GM18870 (cell line): ENCODE measurements around the gene ZNF665.
"Not testable (repeated sequence)": the region's sequence is repeated elsewhere in the genome, so short reads cannot be mapped to it uniquely, and the experiment has no call there.

Experiments used
- ATAC-seq: cut with Tn5 transposase; IDR thresholded peaks from one replicate; pipeline ENCODE4 v1.9.1; 2021; ENCODE audit warnings: moderate library complexity; ENCODE audit not compliant: unreplicated experiment

The ZNF665 gene

DNA sequence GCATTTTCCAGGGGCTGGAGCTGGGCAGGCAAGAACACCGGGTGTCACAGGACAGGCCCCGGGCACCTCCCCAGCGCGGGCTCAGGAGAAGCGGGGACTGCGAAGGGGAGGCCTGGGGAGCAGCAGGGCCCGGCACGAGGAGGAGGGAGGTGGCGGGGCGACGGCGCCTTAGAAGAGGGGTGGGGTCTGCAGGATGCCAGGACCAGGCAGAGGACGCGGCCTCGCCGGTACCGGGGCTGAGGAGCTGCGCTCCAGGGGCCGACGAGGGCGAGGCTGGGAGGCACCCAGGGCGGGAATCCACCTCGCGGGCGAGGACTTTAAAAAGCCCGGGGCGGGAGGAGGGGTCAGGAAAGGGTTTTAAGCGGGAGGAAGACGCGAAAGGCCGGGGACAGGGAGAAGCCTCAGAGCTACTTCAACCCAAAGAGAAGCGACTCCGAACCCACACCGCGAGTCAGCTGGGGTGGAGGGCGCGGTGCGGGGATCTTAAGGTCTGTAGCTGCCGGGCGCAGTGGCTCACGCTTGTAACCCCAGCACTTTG is 35.0 kb downstream of the ZNF665 start:
- ATAC-seq: no peak

DNA sequence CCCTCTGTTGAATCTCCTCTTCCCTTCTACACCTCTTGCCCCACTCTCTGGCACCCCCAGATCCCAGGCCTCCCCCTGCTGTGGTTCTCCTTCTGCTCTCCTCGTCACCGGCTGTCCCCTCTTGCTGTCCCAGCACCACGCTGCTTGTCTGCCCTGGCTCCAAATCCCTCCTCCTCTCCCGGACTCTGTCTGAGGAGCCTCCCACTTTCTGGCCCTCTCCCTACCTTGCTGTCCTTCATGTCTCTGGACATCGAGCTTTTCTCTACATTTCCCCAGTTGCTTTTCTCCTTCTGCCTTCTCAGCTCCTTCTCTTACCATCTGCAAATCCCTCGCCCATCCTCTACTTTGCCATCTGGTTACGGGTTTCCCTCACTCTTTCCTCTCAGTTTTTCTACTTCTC is 35.5 kb downstream of the ZNF665 start:
- ATAC-seq: no peak

DNA sequence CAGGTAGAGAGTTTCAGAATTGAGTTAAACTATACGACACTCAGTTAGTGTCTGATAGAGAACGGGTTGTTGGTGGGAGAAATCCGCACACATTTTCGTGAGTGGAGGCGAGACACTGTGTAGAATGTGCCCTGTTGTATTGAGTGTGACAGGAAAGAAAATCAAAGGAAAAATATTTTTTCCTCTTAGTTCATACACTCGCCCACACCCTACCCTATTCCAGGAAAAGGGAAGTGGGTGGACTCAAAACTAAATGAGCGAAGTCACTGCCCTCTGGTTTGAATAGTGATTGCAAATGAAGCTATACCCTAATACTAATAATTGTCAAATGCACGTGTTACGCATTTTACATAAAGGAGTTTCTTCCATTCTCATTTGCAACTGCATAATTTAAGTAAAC is 36.3 kb downstream of the ZNF665 start:
- no peak for ATAC-seq

DNA sequence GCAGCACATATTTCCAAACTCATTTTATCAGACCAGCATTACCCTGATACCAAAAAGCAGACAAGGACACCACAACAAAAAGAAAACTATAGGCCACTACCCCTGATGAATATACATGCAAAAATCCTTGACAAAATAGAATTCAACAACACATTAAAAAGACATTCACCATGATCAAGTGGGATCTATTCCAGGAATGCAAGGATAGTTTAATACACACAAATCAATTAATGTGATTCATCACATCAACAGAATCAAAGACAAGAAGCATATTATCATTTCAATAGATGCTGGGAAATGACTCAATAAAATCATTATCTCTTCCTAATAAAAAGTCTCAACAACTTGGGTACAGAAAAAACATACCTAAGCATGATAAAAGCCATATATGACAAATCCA is 45.5 kb downstream of the ZNF665 start:
- no peak for ATAC-seq

DNA sequence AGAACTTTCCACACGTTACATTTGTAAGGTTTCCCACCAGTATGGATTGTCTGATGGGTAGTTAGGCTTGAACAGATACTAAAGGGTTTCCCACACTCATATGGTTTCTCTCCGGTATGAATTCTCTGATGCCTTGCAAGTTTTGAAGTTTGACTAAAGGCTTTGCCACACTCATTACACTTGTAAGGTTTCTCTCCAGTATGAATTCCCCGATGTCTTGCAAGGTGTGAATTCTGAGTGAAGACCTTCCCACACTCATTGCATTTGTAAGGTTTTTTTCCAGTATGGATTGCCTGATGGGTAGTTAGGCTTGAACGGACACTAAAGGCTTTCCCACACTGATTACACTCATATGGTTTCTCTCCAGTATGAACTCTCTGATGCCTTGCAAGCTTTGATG is 52.8 kb downstream of the ZNF665 start:
- no peak for ATAC-seq

DNA sequence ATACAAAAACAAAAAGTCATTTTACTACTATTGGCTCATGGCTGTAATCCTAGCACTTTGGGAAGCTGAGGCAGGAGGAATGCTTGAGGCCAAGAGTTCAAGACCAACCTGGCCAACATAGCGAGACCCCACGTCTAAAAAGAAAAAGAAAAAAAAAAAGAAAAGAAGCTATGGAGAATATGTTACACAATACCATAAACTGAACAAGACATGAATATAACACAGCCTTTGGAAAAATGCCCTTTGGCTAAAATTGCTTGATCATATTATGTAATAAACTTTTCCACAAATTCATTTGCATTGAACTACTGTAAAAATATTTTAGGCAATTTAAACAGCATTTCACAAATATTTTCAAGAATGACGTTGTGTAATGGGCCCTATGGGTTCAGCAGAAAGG is 56.7 kb downstream of the ZNF665 start:
- ATAC-seq: no peak

DNA sequence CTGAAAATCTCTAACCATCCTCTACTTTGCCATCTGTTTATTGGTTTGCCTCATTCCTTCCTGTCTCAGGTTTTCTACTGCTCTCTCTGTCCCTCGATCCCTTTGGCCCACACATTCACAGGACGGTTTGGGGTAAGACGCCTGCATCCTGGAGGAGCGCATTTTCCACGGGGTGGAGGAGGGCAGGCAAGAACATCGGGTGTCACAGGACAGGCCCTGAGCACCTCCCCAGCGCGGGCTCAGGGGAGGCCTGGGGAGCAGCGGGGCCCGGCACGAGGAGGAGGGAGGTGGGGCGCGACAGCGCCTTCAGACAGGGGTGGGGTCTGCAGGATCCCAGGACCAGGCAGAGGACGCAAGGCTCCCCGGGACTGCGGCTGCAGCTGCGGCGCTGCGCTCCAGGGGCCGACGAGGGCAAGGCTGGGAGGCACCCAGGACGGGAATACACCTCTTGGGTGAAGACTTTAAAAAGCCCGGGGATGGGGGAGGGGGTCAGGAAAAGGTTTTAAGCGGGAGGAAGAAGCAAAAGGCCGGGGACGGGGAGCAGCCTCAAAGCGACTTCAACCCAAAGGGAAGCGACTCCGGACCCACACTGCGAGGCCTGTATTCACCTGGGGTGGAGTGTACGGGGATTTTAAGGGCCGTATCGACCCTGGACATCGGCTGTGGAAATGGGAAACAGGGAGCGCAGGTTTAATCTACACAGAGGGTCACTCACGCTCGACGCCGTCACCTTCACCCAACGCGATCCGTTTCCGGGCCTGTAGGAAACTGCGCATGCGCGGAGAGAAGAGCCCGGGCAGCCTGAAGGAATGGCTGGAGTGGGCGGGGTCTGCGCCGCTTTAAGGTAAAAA is 60.8 kb downstream of the ZNF665 start, which contains the start of gene ZNF415:
ZNF415 (minus strand) TSS at position 770 of the 851 bp plus-strand sequence. CDS start 10,234 bp downstream, outside the sequence.
- ATAC-seq: no peak

DNA sequence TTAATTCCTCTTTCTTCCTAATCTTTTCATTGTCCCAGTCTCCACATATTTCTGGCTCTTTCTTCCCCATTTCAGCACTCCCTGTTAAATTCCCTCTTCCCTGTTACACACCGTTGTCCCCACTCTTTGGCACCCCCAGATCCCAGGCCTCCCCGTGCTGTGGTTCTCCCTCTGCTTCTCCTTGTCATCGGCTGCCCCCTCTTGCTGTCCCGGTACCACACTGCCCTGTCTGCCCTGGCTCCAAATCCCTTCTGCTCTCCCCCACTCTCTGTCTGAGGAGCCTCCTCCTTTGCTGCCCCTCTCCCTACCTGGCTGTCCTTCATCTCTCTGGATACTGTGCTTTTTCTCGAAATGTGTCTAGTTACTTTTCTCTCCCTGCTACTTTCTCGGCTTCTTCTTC is 61.4 kb downstream of the ZNF665 start:
- ATAC-seq: no peak

DNA sequence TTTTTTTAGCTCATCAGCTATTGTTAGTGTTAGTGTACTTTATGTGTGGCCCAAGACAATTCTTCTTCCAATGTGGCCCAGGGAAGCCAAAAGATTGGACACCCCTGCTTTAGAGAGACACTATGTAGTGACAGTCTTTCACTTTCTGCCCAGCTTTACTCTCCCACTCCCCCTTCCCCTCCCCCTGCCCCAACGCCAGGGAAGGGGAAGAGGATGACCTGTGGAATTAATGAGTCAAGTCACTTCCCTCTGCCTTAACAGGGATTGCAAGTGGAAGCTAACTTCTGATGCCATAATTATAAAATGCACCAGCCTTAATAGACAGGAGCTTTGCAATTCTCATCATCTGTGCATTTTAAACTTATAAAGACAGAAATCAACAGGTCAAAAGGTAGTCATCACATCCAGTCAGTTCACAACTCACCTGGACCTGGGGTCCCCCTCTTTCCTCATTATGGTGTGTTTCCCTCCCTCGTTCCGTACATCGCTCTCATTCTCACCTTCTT is 62.0 kb downstream of the ZNF665 start:
- no peak for ATAC-seq

DNA sequence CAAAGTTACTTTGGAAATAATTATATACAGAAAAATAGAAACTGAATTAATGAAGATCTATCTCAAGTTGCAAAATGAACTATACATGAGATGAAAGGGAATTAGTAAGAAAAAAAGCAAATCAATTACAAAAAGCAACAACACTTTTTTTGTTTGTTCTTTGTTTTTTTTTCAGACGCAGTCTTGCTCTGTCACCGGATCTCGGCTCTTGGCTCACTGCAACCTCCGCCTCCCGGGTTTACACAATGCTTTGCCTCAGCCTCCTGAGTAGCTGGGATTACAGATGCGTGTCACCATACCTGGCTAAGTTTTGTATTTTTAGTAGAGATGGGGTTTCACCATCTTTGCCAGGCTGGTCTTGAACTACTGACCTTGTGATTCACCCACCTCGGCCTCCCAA is 62.7 kb downstream of the ZNF665 start:
- no peak for ATAC-seq

DNA sequence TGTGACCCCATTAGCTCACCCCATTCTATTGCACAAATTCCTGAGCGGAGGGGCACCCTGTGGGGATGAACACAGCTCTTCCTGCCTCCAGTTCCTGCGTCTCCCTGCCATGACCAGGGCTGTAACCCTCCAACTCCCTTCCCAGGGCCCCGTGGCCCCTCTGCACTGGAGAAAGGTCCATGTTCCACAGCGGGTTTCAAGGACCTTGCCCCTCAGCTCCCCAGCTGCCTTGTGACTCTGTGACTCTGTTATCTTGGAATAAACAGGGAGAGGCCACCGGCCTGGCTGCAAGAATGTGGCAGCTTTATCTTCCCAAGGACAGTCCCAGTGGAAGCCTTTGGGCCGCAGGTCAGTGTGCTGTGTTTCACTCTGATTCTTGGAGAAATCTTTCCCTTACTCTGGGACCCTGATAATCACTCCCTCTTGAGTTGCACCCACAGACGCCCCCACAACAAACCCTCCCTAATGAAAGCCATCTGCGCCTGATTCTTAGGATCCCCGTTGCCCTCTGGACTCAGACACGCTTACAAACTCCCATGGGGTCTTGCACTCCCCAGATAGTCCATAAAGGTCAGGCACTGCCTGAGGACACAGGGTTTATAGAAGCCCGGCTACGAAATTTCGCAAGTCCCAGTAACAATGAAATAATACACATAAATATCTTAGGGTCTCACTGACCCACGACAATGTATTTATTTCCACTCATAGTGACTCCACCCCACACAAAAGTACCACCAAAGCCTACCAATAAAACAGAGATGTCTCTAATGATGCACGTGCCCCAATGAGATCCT is 66.2 kb downstream of the ZNF665 start:
- ATAC-seq: not testable (repeated sequence)

DNA sequence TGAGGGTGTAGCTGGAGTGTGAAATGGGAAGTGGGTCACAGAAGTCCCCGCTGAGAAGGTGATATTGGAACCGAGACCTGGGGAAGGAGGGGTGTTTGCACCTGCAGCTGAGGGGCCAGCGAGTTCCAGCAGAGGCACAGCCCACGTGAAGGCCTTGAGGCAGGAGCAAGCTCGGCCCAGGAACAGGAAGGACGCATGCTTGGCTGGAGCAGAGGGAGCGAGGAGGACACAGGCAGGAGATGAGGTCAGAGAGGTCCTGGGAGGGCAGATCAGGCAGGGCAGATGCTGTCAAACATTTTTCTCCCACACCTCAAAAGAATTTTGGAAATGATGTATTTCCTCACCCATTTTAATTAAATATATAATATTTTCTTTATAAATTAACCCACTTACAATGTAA is 69.8 kb downstream of the ZNF665 start:
- no peak for ATAC-seq
